ENCODE results near the gene SEPHS1. TPM values are rescaled to one million over a fixed set of nuclear protein-coding genes. Genes with fewer than 3 reads are reported as not detected.

SEPHS1 gene
- total and polyA plus RNA-seq, 2 experiments from 2014 or later, result 45.9 to 52.8 TPM

DNA sequence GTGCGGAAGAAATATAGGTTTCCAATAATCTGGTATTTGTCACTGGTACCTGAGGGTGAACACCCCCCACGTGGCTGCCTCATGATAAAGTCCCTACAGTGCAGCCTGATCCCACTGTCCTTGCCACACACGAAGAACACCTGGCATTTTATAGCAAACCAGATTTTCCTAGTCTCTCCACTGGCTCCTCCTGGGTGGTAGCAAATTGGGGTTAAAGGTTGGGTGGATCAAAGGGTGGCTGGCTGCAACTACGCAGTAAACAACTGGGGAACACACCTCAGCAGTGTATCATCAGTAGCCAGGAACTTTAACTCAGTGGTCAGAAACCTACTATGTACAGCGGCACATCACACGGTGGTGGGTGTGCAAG is 10.3 kb downstream of the SEPHS1 start:
- Histone ChIP-seq H3K9me2 (replicated peaks; ENCODE audit: insufficient read depth) (no peaks in the 10 kb centered on the region), H3K4me1 (ENCODE audit: insufficient read depth) (peaks cover 28% of the 10 kb centered on the region), H3K79me2 (peaks cover 39% of the 10 kb centered on the region), H2AFZ (no peak overlapping the region), H4K20me1 (ENCODE audit: insufficient read depth, poor library complexity, severe bottlenecking) (peaks cover 7% of the 10 kb centered on the region), H3K36me3 (replicated peaks; ENCODE audit: insufficient read depth, low read depth) (no peaks in the 10 kb centered on the region), H3K9me3 (ENCODE audit: low read depth) (no peaks in the 10 kb centered on the region), H3K4me3 (no peak overlapping the region), H3K27me3 (no peaks in the 10 kb centered on the region), H3K4me2 (peak overlapping the region; percentile 34), H3K27ac (peak overlapping the region; percentile 76)
- DNase-seq (ENCODE audit: low spot score), result no peak
- 83% methylated on average over 6 of the region's 6 CpGs for WGBS (ENCODE audit: low lambda C conversion rate, missing lambda C conversion rate)
- no peak for TF ChIP-seq EZH2 (IDR thresholded peaks at IDR 0.05; ENCODE audit: borderline replicate concordance)
- TF ChIP-seq, protein P1, sequence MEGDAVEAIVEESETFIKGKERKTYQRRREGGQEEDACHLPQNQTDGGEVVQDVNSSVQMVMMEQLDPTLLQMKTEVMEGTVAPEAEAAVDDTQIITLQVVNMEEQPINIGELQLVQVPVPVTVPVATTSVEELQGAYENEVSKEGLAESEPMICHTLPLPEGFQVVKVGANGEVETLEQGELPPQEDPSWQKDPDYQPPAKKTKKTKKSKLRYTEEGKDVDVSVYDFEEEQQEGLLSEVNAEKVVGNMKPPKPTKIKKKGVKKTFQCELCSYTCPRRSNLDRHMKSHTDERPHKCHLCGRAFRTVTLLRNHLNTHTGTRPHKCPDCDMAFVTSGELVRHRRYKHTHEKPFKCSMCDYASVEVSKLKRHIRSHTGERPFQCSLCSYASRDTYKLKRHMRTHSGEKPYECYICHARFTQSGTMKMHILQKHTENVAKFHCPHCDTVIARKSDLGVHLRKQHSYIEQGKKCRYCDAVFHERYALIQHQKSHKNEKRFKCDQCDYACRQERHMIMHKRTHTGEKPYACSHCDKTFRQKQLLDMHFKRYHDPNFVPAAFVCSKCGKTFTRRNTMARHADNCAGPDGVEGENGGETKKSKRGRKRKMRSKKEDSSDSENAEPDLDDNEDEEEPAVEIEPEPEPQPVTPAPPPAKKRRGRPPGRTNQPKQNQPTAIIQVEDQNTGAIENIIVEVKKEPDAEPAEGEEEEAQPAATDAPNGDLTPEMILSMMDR (IDR thresholded peaks at IDR 0.05; ENCODE audit: poor library complexity), result no peak
- TF ChIP-seq EZH2phosphoT487 (IDR thresholded peaks at IDR 0.05; ENCODE audit: low read depth, severe bottlenecking, unreplicated experiment), result no peak

DNA sequence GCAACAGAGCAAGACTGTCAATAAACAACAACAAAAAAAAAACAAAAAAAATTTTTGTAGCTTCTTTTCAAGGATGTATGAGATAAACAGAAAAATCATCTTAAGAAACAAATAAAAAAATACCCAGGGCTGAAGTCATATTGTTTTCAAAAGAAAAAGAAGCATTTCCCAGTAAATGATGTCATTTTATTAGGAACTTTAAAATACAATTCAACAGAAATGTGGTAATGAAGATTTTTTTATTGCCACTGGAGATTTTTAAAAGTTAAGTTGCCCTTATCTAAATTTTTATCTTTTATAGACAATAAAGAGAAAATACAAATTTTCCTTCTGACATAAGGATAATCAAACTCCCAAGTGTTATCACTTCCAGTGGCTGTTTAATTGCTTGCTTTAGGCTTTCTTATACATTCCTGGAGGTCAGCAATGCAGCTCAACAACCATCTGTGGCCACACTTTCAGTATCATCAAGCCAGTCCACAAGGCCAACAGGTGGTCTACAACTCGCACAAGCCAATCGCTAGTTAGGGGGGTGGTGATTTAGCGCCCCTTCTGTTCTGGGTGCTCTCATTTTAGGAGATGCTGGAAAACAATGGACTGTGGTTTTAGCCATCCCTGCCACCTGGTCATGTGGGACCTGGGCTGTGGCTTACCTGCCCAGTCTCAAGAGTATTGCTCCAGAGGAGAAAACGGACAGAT is 10.8 kb downstream of the SEPHS1 start:
- Histone ChIP-seq H2AFZ (no peak overlapping the region), H3K4me3 (no peak overlapping the region), H3K79me2 (peaks cover 33% of the 10 kb centered on the region), H3K36me3 (replicated peaks; ENCODE audit: insufficient read depth, low read depth) (no peaks in the 10 kb centered on the region), H3K4me1 (ENCODE audit: insufficient read depth) (peaks cover 28% of the 10 kb centered on the region), H3K27ac (peak overlapping the region; percentile 76), H3K27me3 (no peaks in the 10 kb centered on the region), H4K20me1 (ENCODE audit: insufficient read depth, poor library complexity, severe bottlenecking) (peaks cover 7% of the 10 kb centered on the region), H3K4me2 (peak overlapping the region; percentile 34), H3K9me2 (replicated peaks; ENCODE audit: insufficient read depth) (no peaks in the 10 kb centered on the region), H3K9me3 (ENCODE audit: low read depth) (no peaks in the 10 kb centered on the region)
- TF ChIP-seq EZH2 (IDR thresholded peaks at IDR 0.05; ENCODE audit: borderline replicate concordance) (no peak), EZH2phosphoT487 (IDR thresholded peaks at IDR 0.05; ENCODE audit: low read depth, severe bottlenecking, unreplicated experiment) (no peak)
- TF ChIP-seq, protein P1 (IDR thresholded peaks at IDR 0.05; ENCODE audit: poor library complexity), result no peak
- DNase-seq (ENCODE audit: low spot score), result no peak
- 88% methylated on average over 4 of the region's 4 CpGs for WGBS (ENCODE audit: low lambda C conversion rate, missing lambda C conversion rate)

DNA sequence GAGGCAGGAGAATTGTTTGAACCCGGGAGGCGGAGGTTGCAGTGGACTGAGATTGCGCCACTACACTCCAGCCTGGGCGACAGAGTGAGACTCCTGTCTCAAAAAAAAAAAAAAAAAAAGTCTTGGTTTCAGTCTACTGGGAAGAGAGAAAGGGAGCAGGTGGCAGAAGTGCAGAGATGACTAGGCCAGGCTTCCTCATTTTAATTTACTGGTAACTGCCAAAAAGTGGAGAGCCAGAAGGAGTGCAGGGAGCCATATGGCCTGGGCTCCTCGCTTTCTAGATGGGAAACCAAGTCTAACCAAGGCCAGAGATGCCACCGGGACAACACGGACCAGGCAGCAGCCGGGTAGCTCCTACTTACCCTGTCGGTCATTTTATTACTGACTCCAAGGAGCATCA is 12.2 kb downstream of the SEPHS1 start:
- Histone ChIP-seq H3K4me3 (no peak overlapping the region), H3K9me2 (replicated peaks; ENCODE audit: insufficient read depth) (no peaks in the 10 kb centered on the region), H3K79me2 (peaks cover 21% of the 10 kb centered on the region), H3K36me3 (replicated peaks; ENCODE audit: insufficient read depth, low read depth) (no peaks in the 10 kb centered on the region), H2AFZ (no peak overlapping the region), H3K27me3 (no peaks in the 10 kb centered on the region), H3K4me1 (ENCODE audit: insufficient read depth) (peaks cover 28% of the 10 kb centered on the region), H3K27ac (no peak overlapping the region), H3K4me2 (no peak overlapping the region), H4K20me1 (ENCODE audit: insufficient read depth, poor library complexity, severe bottlenecking) (no peaks in the 10 kb centered on the region), H3K9me3 (ENCODE audit: low read depth) (no peaks in the 10 kb centered on the region)
- DNase-seq (ENCODE audit: low spot score), result no peak
- TF ChIP-seq EZH2phosphoT487 (IDR thresholded peaks at IDR 0.05; ENCODE audit: low read depth, severe bottlenecking, unreplicated experiment), result no peak
- TF ChIP-seq, protein P1 (IDR thresholded peaks at IDR 0.05; ENCODE audit: poor library complexity), result no peak
- TF ChIP-seq EZH2 (IDR thresholded peaks at IDR 0.05; ENCODE audit: borderline replicate concordance), result no peak
- WGBS (ENCODE audit: low lambda C conversion rate, missing lambda C conversion rate), result 98% methylated on average over 9 of the region's 9 CpGs
